WI38 (cell line): ENCODE measurements around the gene ERMN.

Experiments used
- H3K4me3 ChIP-seq: 2 replicates; pipeline ENCODE4 v1.5.1; 2011; ENCODE audit warnings: low read depth, mild to moderate bottlenecking, control low read depth, low read length
- CTCF ChIP-seq: IDR thresholded peaks from 2 replicates; pipeline ENCODE4 v1.5.1; 2012; ENCODE audit warnings: low read depth, mild to moderate bottlenecking, control low read depth, low read length

Gene ERMN

GRCh38 chr2:157307021-157307420, 18.6 kb downstream of the ERMN start:
- no peak overlapping the region for H3K4me3 ChIP-seq

GRCh38 chr2:157305723-157306110, 19.9 kb downstream of the ERMN start:
- H3K4me3 ChIP-seq = no peak overlapping the region
- no peak for TF ChIP-seq CTCF

More at GRCh38 chr2:157307021-157307420, 18.6 kb downstream of the ERMN start:
- no peak for TF ChIP-seq CTCF

GRCh38 chr2:157304811-157305722, 20.6 kb downstream of the ERMN start:
- no peak overlapping the region for H3K4me3 ChIP-seq
- TF ChIP-seq CTCF = no peak

DNA sequence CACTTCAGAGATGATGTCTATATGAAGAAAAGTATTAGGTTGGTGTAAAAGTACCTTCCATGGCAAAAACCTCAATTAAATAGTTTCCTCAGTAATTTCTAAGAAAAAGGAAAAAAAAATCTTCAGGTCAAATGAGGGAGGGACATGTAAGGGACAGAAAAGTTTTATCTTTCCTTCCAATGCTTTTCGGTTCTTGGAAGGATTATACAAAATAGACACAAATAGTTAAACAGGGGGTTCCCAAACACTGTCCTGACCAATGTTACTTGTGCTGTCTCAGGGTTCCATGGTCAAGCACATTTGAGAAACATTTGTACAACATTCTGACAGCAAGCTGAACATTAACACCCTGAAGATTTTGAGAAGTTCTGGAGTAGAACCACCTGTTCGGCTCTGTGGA, 22.0 kb downstream of the ERMN start:
- TF ChIP-seq CTCF = no peak
- H3K4me3 ChIP-seq = no peak overlapping the region

DNA sequence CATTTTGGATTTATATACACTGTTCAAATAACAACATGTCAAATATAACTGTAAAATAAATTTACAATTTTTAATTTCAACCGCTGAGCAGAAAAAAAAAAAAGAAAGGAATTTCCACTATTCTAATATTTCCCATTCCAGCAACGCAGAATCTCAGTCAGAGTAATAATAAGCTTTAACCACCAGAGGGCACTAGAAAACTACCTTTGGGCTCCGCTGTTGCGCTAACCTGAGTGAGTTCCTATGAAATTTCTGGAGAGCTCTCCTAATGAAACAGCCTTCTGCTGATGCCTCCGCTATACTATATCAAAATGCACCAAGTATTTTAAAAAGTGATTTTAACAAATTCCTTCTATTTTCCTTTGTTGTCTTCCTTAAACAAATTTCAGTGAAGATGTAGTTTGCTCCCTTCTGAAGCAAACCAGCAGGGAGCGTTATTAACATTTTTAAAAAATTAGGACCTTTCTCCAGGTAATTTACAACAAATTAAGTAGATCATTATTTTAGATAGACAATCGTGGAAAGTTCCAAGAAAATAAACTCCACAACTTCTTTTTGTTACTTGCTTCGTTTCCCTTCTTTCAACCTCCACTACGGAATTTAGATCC, 23.0 kb downstream of the ERMN start:
- H3K4me3 ChIP-seq = no peak overlapping the region
- TF ChIP-seq CTCF = peak; percentile 41; the same call in 1 of the 2 replicates

DNA sequence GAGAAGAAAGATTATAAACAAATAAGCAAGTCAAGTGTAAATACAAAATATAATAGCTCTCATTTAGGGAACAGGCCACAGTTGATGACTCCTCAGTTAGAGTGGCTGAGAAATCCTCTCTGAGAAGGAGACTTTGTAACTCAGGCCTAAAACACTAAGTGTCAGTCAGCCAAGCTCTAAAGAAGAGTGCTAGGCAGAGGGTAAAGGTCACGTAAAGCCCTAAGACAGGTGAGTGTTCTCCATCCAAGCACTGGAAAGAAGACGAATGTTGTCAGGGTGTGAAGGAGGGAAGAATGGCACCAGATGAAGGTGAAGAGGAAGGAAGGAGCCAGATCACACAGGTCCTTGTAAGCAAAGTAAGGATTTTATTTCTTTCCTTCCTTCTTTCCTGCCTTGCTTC, 24.3 kb downstream of the ERMN start:
- TF ChIP-seq CTCF = no peak
- no peak overlapping the region for H3K4me3 ChIP-seq

GRCh38 chr2:157296958-157297357, 28.7 kb downstream of the ERMN start:
- no peak for TF ChIP-seq CTCF
- H3K4me3 ChIP-seq = no peak overlapping the region
